ENCODE measurements around the gene CDKAL1. TPM values are rescaled to one million over a fixed set of nuclear protein-coding genes. Genes with fewer than 3 reads are reported as not detected.

Gene CDKAL1
- 8.7 and 10.2 TPM in 2 replicates for total RNA-seq

GRCh38 chr6:20534295-20535262 is at the start of gene CDKAL1:
CDKAL1 (plus strand) TSS chr6:20534457; CDS start chr6:20546351, 11,894 bp downstream.

Other genes starting within 250 kb of the CDKAL1 start
- gene E2F3, start 132.6 kb upstream of the CDKAL1 start, total RNA-seq = 5.4 and 5.9 TPM in 2 replicates

Data from hair follicular keratinocyte (primary cell).